IPS-18c (cell line): Measurements from ENCODE around the gene CPN2.

Experiments
- H3K4me3 ChIP-seq: 2 replicates; pipeline ENCODE4 v1.7.0; 2013; ENCODE audit warnings: low read depth, mild to moderate bottlenecking, low read length, moderate library complexity; ENCODE audit not compliant: insufficient read depth
- H3K9me3 ChIP-seq: one replicate; pipeline ENCODE4 v1.6.1; 2013; ENCODE audit warnings: mild to moderate bottlenecking, low read length, moderate library complexity; ENCODE audit not compliant: control insufficient read depth, insufficient read depth

Gene CPN2

DNA sequence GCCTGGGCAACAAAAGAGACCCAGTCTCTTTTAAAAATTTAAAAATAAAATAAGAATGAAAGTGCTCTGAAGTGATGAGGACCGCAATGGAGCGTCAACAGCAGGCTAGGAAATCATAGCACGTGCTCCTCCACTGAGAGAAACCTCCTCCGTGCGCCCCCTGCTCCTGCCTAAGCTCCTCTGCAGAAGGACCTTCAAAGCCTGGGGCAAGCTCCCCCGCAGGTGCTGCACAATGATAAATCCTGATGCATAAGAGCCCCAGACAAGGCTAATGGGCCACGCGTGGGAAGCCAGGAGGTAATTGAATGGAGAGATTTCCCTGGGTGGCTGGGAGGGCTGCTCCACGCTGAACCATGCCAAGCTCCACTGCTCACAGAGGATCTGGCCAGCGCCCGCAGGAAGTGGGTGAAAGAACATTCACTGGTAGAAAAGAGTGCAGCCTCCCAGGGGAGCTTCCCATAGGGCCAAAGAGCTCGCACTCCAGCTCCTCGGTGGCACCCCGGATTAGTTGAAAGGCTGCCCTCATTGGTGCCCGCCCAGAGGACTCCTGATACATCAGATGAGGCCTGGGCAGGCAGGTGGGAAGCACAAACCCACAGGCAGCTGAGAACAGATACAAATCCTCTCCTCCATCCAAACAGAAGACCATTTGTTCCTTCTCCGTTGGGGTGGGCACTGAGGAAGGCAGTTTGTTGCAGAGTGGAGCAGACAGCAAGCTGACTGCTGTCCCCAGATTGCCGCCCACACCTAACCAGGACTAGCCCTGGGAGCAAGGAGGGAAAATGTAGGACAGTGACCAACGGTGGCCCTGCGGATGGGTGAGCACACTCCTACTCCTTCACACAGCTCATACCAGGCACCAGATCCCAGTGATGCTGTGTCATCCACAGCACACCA is 52.5 kb downstream of the CPN2 start:
- Histone ChIP-seq H3K4me3 (no peak overlapping the region), H3K9me3 (no peaks in the 10 kb centered on the region)

DNA sequence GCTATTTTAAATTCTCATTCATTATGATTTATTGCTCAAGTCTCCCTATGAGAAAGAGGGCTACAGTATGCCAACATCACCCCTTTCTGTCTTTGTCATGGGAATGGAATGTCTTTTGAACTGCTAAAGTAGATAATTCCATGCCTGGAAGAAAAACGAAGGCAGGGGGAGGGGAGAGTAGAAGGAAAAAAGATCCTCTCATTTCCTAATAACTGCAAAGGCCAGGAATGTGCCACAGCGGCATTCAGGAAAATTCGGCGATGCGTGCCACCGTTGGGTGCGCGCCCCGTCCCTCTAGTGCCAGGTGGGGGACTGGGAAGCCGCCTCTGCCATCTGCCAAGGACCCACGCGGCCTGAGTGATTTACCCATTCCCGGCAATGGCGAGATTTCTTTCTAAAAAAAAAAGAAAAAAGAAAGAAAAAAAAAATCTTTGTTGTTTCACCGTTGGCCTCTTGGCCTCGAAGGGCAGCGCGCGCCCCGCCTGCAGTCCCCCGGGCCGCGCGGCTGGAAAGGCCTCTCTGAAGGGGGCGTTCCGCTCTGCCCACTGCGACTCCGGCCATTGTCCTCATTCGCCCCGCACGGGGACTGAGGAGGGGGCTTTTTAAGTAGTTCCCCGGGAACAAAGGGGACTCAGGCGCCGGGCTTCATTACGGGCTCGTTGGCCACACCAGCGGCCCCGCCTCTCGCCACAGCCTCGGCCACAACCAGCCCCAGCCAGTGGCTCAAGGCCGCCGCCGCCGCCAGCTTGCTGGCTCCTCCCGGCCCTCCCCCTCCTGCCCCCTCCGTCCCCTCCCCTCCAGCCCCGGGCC is 54.5 kb downstream of the CPN2 start:
- peak overlapping the region; percentile 41 for H3K4me3 ChIP-seq
- H3K9me3 ChIP-seq: no peaks in the 10 kb centered on the region

DNA sequence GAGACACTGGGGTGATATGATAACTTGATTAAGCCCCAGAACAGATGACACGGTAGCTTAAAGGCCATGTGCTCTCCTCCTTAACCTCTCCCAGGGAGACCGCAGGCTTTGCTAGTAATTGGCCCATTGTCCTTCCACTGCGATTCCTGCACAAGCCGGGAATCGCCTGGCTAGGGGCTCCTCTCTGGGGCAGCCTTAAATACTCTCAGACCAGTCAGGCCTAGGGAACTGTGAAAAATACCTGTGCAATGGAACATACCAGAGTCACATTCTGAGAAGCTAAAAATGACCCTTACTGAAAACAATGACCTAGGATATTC is 56.3 kb downstream of the CPN2 start:
- no peak overlapping the region; the same call in 1 of the 2 replicates for H3K4me3 ChIP-seq
- no peaks in the 10 kb centered on the region for H3K9me3 ChIP-seq

DNA sequence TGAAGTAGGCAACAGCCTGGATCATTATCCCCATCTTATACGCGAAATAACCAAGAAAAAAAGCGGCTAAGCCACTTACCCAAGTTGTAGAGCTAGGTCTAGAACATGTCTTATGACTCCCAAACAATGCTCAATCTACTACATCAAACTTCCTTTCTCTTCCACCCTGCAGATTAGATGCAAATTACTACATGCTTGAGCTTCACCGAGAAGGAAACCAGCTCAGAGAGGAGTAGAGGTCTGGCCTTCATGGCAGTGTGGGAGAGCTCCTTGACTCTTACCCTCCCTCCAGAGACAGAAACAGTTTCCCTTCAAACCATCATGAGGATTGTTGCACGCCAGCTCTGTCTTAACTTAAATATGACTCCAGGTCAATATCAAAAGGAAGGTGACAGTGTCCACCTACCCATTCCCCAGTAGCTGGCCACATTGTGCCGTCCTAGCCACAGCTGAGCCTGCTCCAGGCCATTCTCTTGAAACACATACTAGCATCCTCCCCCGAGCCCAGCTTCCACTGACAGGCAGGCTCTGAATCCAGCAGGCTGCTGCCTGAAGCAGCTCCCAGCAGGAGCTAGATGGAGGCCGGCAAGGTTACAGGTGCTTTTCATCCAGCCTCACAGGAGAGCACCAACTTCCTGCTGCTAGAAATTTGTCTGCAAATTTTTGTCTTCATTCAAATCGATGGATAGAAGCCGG is 56.8 kb downstream of the CPN2 start:
- no peak overlapping the region for H3K4me3 ChIP-seq
- no peaks in the 10 kb centered on the region for H3K9me3 ChIP-seq

DNA sequence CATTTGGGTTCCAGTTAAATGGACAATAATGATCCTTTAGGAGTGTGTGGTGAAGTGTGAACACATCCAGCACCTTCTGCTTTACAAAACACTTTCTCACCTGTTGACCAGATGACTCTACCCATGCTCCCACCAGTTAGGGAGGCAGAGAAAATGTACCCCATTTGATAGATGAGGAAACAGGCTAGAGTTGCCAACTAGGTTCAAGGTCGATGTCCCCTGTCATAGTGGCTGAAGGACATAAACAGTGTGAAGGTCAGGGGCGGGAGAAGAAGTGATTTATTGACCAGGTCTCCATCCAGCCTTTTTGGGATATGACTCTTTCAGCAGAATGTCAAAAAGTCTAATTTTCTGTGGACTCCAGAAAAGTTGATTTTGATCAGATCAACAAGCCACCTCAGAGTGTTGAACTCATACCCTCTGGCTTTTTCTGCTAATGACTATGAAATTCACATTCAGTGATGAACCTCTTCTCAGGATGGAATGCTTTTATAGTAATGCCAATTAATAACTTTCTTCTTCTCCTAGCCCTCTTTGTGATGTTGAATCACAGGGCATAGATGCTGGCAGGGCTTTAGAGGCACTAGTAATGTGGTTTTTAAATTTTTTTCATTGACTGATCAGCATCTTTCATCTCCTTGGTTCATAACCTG is 57.5 kb downstream of the CPN2 start:
- no peaks in the 10 kb centered on the region for H3K9me3 ChIP-seq
- no peak overlapping the region for H3K4me3 ChIP-seq

DNA sequence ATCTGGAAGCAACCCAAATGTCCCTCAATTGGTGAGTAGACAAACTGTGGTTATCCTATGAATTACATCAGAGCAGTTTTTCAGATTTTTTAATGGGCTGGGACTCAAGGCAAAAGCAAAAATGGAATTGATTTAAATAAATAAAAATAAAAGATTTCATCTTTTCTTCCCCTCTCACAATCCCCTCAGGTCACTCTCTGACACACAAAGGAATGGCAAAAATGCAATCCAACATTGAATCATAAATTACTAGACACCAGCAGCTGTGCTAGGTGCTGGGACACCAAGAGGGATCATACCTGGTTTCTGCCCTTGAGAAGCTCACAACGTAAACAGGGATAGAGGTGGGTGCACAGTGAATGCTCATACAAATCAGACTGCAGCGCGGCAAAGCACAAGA is 58.8 kb downstream of the CPN2 start:
- H3K4me3 ChIP-seq: no peak overlapping the region
- H3K9me3 ChIP-seq: no peaks in the 10 kb centered on the region
